Activated CD8-positive, alpha-beta T cell treated with anti-CD3 and anti-CD28 coated beads for 36 hours (primary cell): ENCODE results near the gene CILP2. TPM values are rescaled to one million over a fixed set of nuclear protein-coding genes. Genes with fewer than 3 reads are reported as not detected.

Experiments used
- ATAC-seq: fragments of 200-7000 bp; cut with Tn5 transposase; one replicate; pipeline ENCODE4 v1.10.0; 2021; ENCODE audit warnings: mild to moderate bottlenecking, moderate library complexity
- CTCF ChIA-PET: fragments of 350-600 bp; sonication (Branson Sonifier 250); formaldehyde crosslinking; loops from one replicate; lab custom pipeline; 2021; ENCODE audit warnings: antibody characterized with exemption; lab: Charles Lee
- POLR2A ChIA-PET: fragments of 350-600 bp; sonication (Branson Sonifier 250); formaldehyde crosslinking; loops from one replicate; lab custom pipeline; 2021; ENCODE audit warnings: antibody characterized with exemption; lab: Charles Lee
- DNase-seq: peaks from one replicate; pipeline ENCODE4 v3.0.0-alpha.2; 2020
- H3K27ac Mint-ChIP-seq: one replicate; pipeline ENCODE4 v1.8.0; 2021; ENCODE audit warnings: mild to moderate bottlenecking, mixed read lengths
- H3K27me3 Mint-ChIP-seq: one replicate; pipeline ENCODE4 v1.8.0; 2021; ENCODE audit warnings: mixed read lengths
- H3K36me3 Mint-ChIP-seq: one replicate; pipeline ENCODE4 v1.8.0; 2021; ENCODE audit warnings: low read depth, mixed read lengths
- H3K4me1 Mint-ChIP-seq: one replicate; pipeline ENCODE4 v1.8.0; 2021; ENCODE audit warnings: low read depth, mixed read lengths
- H3K4me3 Mint-ChIP-seq: one replicate; pipeline ENCODE4 v1.8.0; 2021; ENCODE audit warnings: mild to moderate bottlenecking, moderate library complexity, mixed read lengths
- H3K9me3 Mint-ChIP-seq: one replicate; pipeline ENCODE4 v1.8.0; 2021; ENCODE audit warnings: mixed read lengths
- CTCF ChIP-seq: fragments of 200-600 bp; IDR thresholded peaks from one replicate; pipeline ENCODE4 v1.8.0; 2022; ENCODE audit warnings: antibody characterized with exemption, mild to moderate bottlenecking
- intact Hi-C: fragments of 100-400 bp; cut with micrococcal nuclease; formaldehyde crosslinking; loops from one replicate; pipeline ENCODE4 v1.10.0; 2022
- total RNA-seq, 2 experiments: library from RNA; stranded (reverse); gene quantifications; one replicate each; pipeline ENCODE4 v1.2.3, GENCODE V29; 2021

The CILP2 gene
- total RNA-seq, 2 experiments from 2014 or later, result 0.31 to 0.32 TPM

GRCh38 chr19:19529783-19530422, 8.2 kb upstream of the CILP2 start:
- H3K4me1 Mint-ChIP-seq, result peaks cover 13% of the 10 kb centered on the region
- DNase-seq (no peak), ATAC-seq (no peak)
- intact Hi-C loops, result loop anchor here (5.0 kb wide), 1 partner anchor 427 kb away; no protein-coding TSS in a partner anchor
- ChIA-PET POLR2A (interaction anchor here (0.6 to 1.9 kb wide), 4 partner anchors 13 to 73 kb away, joined by 3 to 6 read pairs (median 3); partner anchors contain the start of gene NDUFA13), CTCF (interaction anchor here (1.3 to 7.2 kb wide), 5 partner anchors 8 to 132 kb away, joined by 3 to 111 read pairs (median 3); partner anchors contain the start of genes GMIP and TSSK6)
- peaks cover 10% of the 10 kb centered on the region for H3K36me3 Mint-ChIP-seq
- TF ChIP-seq CTCF, result no peak
- H3K4me3 Mint-ChIP-seq, result no peak overlapping the region
- H3K27me3 Mint-ChIP-seq, result no peaks in the 10 kb centered on the region
- H3K9me3 Mint-ChIP-seq, result no peaks in the 10 kb centered on the region
- no peak overlapping the region for H3K27ac Mint-ChIP-seq

DNA sequence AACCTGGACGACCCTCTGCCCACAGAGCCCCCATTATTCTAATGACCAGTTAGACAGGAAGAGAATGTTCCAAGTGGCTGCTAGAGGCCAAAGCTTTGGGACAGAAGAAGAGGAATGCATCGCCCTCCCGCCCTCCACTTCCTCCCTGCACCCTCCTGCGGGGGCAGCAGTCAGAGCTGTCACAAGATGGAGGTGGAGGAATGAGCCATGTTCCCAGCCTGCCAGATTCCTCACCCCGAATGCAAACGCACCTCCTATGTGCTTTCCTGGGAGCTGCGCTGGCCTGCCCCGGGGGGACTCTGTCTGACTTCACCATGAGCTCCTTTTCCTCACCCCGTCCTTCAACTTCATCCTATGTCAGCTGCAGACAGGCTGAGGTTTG, 7.7 kb upstream of the CILP2 start:
- H3K27me3 Mint-ChIP-seq, result no peaks in the 10 kb centered on the region
- peaks cover 13% of the 10 kb centered on the region for H3K4me1 Mint-ChIP-seq
- peaks cover 10% of the 10 kb centered on the region for H3K36me3 Mint-ChIP-seq
- no peak for ATAC-seq
- intact Hi-C loops, result loop anchor here (5.0 kb wide), 1 partner anchor 427 kb away; no protein-coding TSS in a partner anchor
- ChIA-PET CTCF (interaction anchor here (1.3 to 7.2 kb wide), 5 partner anchors 9 to 132 kb away, joined by 3 to 111 read pairs (median 3); partner anchors contain the start of genes GMIP and TSSK6), POLR2A (interaction anchor here (0.6 to 1.9 kb wide), 3 partner anchors 14 to 74 kb away, joined by 3 to 6 read pairs (median 3); partner anchors contain the start of gene NDUFA13)
- TF ChIP-seq CTCF, result no peak
- no peaks in the 10 kb centered on the region for H3K9me3 Mint-ChIP-seq
- H3K27ac Mint-ChIP-seq, result no peak overlapping the region
- no peak for DNase-seq
- H3K4me3 Mint-ChIP-seq, result no peak overlapping the region

GRCh38 chr19:19530889-19531288, 7.2 kb upstream of the CILP2 start:
- no peaks in the 10 kb centered on the region for H3K9me3 Mint-ChIP-seq
- DNase-seq, result no peak
- intact Hi-C loops, result loop anchor here (5.0 kb wide), 1 partner anchor 426 kb away; no protein-coding TSS in a partner anchor
- no peak for ATAC-seq
- H3K27me3 Mint-ChIP-seq, result no peaks in the 10 kb centered on the region
- peaks cover 10% of the 10 kb centered on the region for H3K36me3 Mint-ChIP-seq
- H3K27ac Mint-ChIP-seq, result no peak overlapping the region
- peaks cover 12% of the 10 kb centered on the region for H3K4me1 Mint-ChIP-seq
- H3K4me3 Mint-ChIP-seq, result no peak overlapping the region
- CTCF ChIA-PET, result interaction anchor here (1.3 to 7.2 kb wide), 8 partner anchors 9 to 291 kb away, joined by 3 to 111 read pairs (median 6); partner anchors contain the start of genes GMIP, TSSK6 and ZNF506
- no peak for TF ChIP-seq CTCF
- POLR2A ChIA-PET, result interaction anchor here (1.4 to 2.6 kb wide), 5 partner anchors 14 to 113 kb away, joined by 3 to 15 read pairs (median 5); partner anchors contain the start of genes GMIP and NDUFA13

DNA sequence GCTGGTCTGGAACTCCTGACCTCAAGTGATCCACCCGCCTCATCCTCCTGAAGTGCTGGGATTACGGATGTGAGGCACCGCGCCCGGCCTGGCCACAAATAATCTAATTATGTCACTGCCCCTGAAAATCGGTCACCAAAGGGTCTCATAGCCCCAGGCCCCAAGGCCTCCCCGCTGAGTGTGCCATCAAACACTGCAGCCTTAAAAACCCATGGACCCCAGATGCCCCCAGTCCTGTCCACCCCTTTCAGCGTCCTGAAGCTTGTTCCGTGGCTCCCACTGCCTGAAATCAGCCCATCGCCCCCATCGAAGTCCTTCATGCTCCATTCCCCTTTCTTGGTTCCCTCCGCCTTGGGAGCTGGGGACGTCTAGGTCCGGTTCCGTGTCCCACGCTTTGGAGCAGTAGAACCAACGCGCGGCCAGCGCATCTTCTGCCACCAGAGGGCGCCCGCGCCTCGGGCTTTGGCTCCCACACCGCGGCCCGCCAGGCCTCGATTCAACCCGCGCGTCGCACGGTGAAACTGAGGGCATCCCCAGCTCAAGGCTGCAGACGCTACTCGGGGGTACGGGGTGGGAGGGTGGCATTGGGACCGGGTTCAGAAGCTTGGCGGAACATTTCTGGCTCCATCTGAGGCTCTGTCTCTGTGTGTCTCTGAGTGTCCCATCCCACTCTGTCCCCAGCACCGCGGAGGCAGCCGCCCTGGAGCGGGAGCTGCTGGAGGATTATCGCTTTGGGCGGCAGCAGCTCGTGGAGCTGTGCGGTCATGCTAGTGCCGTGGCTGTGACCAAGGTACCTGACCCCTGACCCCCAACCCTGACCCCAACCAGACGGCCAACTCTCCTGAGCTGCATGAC, 5.9 kb upstream of the CILP2 start:
- TF ChIP-seq CTCF, result peak; percentile 98
- ChIA-PET POLR2A (interaction anchor here (0.8 to 2.6 kb wide), 12 partner anchors 9 to 119 kb away, joined by 3 to 15 read pairs (median 3); partner anchors contain the start of genes GMIP, NDUFA13 and TSSK6), CTCF (interaction anchor here (0.6 to 7.2 kb wide), 56 partner anchors 9 to 465 kb away, joined by 3 to 111 read pairs (median 4); partner anchors contain the start of genes GMIP, LPAR2, NDUFA13 and TSSK6)
- no peaks in the 10 kb centered on the region for H3K27me3 Mint-ChIP-seq
- peaks cover 7% of the 10 kb centered on the region for H3K4me1 Mint-ChIP-seq
- ATAC-seq (peak; percentile 82), DNase-seq (peak; percentile 88)
- no peaks in the 10 kb centered on the region for H3K9me3 Mint-ChIP-seq
- H3K36me3 Mint-ChIP-seq, result peaks cover 7% of the 10 kb centered on the region
- H3K27ac Mint-ChIP-seq, result peak overlapping the region; percentile 43
- no peak overlapping the region for H3K4me3 Mint-ChIP-seq
- intact Hi-C loops, result loop anchor here (2.0 to 5.0 kb wide), 2 partner anchors 111 to 425 kb away; partner anchors contain the start of gene GMIP
